NCI-H2029 treated with DMSO at 0.1 percent for 48 hours (cell line): Measurements from ENCODE around the gene MT1H.
"Not testable (repeated sequence)": the region's sequence is repeated elsewhere in the genome, so short reads cannot be mapped to it uniquely, and the experiment has no call there.

Experiments
- DNase-seq: peaks from one replicate; lab custom pipeline; 2025; lab: John Stamatoyannopoulos, UW

The MT1H gene

GRCh38 chr16:56665286-56666261, 4.0 kb upstream of the MT1H start:
- DNase-seq: not testable (repeated sequence)

- peak; percentile 9 for DNase-seq
Observed at GRCh38 chr16:56667581-56668571, 1.7 kb upstream of the MT1H start, which contains the start of gene MT1G. TSS of gene MT1G (minus strand) at chr16:56668065. CDS start at chr16:56667993, 72 bp downstream.

DNA sequence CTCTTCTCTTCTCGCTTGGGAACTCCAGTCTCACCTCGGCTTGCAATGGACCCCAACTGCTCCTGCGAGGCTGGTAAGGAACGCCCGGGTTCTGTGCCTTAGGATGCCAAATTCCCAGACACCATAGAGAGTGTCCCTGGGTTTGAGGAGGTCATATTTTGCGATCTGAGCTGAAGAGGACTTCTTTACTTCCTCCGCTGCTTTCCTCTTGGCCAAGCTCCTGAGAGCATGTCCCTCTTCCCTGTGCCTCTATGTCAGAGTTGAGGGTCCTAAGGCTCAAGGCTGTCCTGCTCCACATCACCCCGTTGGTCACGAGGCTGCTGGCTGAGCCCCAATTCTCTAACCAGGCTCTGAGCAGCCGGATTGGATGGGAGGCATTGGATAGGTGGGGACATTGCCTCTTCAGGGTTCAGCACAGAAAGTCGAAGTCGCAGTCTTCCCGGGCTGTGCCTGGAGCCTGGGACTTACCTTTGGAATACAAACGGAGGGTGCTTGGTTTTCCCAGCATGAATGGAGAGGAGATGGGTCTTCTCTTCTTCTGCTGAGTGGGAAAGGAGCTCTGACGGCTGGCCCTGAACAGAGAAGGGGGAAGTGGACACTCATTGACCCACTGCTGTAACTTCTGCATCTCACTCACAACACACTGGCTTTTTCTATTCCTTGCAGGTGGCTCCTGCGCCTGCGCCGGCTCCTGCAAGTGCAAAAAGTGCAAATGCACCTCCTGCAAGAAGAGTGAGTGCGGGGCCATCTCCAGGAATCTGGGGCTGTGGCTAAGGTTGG, 416 bp downstream of the MT1H start:
- DNase-seq: no peak

GRCh38 chr16:56670620-56670934, 963 bp downstream of the MT1H start:
- no peak for DNase-seq

GRCh38 chr16:56671691-56672090, 2.1 kb downstream of the MT1H start:
- DNase-seq: not testable (repeated sequence)

DNA sequence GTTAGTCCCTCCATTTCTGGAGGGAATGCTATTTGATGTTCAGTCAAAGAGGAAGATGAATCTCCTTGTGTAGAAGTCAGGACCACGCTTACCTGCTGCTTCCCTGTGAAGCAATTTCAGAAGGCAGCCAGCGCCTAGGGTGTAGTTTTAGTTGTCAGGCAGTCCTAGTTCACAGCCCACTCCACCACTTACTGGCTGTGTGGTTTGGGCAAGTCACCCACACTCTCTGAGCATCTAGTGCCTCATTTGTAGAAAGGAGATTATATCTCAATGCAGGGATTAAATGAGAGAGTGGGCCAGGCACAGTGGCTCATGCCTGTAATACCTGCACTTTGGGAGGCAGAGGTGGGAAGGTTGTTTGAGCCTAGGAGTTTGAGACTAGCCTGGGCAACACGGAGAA, 2.6 kb downstream of the MT1H start:
- DNase-seq: not testable (repeated sequence)

DNA sequence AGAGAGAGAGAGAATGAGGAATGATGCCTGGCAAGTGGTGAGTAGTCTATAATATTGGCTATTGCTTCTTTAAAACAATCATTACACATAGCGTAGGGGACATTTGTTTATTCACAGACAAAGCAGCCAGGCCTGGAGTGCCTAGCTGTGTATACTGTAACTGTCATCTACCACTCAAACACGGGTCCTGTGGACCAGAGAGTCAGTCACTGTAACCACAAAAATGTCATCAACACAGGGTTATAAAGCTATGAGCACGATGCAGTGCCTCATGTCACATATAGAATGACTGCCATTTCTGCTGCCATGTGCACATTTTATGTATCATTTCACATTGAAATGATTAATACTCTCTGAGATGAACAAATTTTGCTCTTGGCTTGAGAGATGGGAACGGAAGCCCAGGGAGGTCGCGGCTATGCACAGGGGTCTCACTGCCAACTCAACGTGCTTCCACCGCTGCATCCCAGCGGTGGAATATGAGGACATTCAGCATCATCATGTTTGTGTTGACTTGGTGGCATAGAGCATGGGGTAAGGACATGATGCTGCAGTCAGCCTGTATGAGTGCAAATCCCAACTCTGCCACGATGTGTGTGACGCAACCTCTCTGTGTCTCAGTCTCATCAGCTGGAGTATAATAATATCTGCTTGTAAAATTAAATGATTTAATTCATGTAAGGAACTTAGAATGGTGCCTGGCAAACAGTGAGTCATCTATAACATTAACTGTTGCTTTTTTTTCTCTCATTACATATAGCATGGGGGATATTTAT, 3.3 kb downstream of the MT1H start:
- peak; percentile 30 for DNase-seq

DNA sequence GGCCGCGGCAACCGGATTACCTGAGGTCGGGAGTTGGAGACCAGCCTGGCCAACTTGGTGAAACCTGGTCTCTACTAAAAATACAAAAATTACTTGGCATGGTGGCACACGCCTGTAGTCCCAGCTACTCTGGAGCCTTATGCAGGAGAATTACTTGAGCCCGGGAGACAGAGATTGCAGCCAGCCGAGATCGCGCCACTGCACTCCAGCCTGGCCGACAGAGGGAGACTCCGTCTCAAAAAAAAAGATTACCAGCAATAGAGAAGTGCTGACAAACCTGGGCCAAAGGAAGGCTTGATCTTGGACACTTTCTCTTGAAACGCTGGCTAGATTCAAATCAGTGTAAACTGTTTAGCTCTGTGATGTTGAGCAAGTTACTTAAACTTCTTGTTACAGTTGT, 4.3 kb downstream of the MT1H start:
- DNase-seq: no peak

- DNase-seq: not testable (repeated sequence)
Observed at GRCh38 chr16:56674570-56674969, 5.0 kb downstream of the MT1H start.

DNA sequence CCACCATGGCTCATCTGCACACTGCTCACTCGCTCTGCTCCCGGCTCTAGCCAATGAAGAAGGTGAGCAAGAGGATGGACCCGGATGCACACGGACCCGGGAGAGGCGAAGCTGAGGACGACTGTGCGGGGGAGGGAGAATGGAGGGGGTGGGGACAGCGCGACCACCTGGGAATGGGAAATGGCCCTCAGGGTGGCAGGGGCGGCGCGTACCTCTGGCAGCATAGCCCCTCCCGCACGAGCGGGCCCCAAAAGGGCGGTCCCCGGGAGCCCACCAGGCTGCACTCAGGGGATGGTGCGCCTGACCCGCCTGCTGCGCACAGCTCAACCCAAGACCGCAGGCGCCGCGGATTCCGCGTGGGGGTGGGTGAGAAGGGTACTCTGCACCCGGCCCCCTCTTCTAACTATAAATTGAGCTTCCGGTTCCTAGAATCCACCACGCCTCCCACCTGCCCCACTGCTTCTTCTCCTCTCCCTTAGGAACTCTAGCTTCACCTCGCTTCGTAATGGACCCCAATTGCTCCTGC, 6.1 kb downstream of the MT1H start:
- DNase-seq: no peak

GRCh38 chr16:56677474-56677873, 7.9 kb downstream of the MT1H start:
- no peak for DNase-seq

- DNase-seq: no peak
Observed at GRCh38 chr16:56679078-56679730, 9.6 kb downstream of the MT1H start.

DNA sequence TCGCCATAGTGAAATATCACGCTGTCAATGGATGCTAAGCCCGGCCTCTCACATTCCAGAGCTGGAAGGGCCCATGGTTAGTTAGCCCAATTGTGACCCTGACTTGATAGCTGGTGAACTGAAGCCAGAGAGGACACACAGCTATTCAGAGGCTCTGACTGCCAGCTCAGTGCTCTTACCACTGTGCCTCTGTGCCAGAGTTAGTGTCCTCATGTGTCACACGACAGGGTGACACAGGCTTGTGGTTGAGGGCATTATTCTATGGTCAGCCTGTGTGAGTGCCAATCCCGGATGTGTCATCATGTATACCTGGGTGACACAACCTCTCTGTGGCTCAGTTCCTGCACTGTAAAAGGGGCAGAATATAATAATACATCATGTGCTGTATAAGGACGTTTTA, 10.2 kb downstream of the MT1H start:
- no peak for DNase-seq

DNA sequence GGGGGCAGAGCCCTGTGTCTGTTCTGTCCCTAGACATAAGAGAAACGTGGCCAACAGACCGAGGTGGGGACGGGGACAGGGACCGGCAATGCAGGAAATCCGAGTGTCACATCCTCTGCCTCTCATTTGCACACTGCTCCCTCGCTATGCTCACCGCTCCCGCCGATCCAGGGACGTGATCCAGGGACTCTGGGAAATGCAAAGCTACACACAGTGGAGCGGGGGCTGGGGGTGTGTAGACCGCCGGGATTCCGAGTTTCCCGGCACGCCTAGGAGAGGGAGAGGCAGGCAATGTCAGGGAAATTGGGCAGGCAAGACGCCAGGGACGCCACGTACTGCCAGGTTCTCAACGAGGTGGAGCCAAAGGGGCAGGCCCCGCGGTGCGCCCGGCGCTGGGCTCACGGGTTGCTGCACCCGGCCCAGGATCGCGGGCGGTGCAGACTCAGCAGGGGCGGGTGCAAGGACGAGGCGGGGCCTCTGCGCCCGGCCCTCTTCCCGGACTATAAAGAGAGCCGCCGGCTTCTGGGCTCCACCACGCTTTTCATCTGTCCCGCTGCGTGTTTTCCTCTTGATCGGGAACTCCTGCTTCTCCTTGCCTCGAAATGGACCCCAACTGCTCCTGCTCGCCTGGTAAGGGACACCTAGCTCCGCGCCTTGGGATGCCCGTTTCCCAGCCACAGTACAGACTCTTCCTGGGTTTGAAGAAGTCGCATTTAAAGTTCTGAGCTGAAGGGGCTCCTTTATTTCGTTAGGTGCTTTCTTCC, 12.5 kb downstream of the MT1H start, which contains the start of gene MT1X:
Gene MT1X, plus strand, starts transcription at position 532 of the 764 bp plus-strand sequence. Its CDS starts 71 bp downstream, at position 603.
- peak; percentile 55 for DNase-seq

DNA sequence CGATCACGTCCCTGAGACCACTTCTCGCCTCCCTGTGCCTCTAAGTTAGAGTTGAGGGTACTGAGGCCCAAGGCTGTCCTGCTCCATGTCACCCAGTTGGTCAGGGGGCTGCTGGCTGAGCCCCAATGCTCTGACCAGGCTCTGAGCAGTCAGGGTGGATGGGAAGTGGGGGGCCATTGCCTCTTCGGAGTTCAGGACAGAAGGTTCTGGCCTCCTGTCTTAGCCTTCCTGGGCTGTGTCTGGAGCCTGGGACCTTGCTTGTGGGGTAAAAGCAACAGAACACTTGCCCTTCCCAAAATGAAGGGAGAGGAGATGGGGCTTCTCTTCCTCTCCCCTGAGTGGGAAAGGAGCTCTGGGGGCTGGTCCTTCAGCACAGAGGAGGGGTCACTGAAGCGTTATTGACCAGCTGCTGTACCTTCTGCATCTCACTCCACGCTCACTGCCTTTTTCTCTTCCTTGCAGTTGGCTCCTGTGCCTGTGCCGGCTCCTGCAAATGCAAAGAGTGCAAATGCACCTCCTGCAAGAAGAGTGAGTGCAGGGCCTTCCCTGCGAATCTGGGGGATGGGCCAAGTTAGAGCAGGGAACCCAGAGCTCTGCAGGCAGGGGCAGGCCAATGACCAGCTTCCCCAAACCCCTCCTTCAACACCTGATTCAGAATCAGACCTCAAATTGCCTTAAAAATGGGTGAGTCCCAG, 13.2 kb downstream of the MT1H start:
- DNase-seq: no peak

GRCh38 chr16:56683424-56684172, 14.0 kb downstream of the MT1H start:
- DNase-seq: no peak

- no peak for DNase-seq
Observed at GRCh38 chr16:56684256-56684925, 14.8 kb downstream of the MT1H start.
